GM18511 (cell line): ENCODE data around the gene TDRD10.
"Not testable (repeated sequence)": the region's sequence is repeated elsewhere in the genome, so short reads cannot be mapped to it uniquely, and the experiment has no call there.

Experiments
- ATAC-seq: cut with Tn5 transposase; IDR thresholded peaks from one replicate; pipeline ENCODE4 v1.9.1; 2021; ENCODE audit warnings: mild to moderate bottlenecking, moderate library complexity; ENCODE audit not compliant: unreplicated experiment

TDRD10 gene

GRCh38 chr1:154479764-154480421 is 22.1 kb upstream of the TDRD10 start:
- no peak for ATAC-seq

- ATAC-seq = no peak
These were observed 21.0 kb upstream of the TDRD10 start for GRCh38 chr1:154481053-154481452.

DNA sequence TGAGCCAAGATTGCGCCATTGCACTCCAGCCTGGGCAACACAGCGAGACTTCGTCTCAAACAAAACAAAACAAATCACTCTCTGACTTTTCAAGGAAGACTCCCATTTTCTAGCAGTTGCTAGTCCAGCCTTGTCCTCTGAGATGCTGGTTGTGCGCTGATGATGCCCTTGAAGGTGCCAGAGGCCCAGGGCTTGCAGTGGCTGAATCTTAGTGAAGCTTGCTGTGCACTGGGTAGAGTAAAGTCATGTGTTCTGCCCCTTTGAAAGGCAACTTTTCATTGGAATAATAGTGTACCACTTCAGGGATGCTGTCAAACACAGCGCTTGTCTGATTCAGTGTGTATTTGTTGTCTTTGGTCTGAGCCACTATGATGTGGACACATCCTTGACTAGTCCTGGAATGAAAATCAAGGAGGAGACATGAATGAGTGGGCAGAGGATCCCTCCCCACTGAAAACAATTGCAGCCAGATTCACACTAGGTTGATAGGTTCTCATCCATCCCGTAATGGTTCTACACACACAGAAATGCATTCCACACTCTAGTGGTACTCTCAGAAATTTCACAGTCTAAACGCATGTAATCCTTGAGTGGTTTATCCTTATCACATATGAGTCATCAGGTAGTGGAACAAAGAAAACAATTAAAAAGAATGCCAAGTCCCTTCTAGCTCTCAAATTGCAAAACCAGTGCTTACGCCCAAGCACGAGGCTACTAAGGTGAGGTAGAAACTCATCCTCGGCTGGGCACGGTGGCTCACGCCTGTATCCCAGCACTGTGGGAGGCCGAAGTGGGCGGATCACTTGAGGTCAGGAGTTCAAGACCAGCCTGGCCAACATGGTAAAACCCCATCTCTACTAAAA is 17.8 kb upstream of the TDRD10 start:
- no peak for ATAC-seq

DNA sequence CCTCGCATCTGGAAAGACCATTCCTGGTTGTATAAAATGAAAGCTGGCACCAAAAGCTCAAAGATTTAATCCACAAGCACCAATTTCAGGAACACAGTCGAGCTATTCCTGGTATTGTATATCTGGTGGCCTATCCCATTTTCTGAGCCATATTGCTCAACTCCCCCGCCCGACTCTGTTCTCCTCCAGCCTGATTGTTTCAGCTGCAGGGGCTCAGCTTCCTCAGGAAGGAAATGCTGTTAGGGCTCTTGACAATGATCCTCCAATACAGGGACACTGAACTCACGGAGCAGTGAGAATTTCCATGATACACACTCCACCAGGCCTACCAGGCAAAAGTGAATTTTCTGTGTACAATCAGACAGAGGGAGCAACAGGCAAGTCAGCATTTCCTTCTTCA is 16.9 kb upstream of the TDRD10 start:
- no peak for ATAC-seq

- no peak for ATAC-seq
These were observed 16.0 kb upstream of the TDRD10 start for GRCh38 chr1:154485910-154486496.

- ATAC-seq = not testable (repeated sequence)
These were observed 15.3 kb upstream of the TDRD10 start for GRCh38 chr1:154486756-154487155.

DNA sequence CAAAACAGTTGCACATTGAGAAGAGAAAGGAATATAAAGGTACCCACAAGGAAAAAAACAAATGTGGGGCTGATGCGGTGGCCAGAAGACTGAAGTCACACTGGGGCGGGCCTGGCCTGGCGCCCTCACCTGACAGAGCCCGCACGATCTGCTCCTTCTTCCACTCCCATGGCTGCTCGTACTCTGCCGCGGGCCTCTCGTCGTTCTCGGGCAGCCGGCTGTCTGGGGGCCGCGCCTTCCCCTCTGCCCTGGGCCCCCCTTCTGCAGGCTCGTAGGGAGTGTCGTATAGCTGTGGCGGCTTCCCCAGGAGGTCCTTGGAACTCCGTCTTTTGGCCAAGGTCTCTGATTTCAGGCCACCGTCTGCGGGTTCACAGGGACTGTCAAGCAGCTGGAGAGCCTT is 13.1 kb upstream of the TDRD10 start:
- ATAC-seq = no peak

DNA sequence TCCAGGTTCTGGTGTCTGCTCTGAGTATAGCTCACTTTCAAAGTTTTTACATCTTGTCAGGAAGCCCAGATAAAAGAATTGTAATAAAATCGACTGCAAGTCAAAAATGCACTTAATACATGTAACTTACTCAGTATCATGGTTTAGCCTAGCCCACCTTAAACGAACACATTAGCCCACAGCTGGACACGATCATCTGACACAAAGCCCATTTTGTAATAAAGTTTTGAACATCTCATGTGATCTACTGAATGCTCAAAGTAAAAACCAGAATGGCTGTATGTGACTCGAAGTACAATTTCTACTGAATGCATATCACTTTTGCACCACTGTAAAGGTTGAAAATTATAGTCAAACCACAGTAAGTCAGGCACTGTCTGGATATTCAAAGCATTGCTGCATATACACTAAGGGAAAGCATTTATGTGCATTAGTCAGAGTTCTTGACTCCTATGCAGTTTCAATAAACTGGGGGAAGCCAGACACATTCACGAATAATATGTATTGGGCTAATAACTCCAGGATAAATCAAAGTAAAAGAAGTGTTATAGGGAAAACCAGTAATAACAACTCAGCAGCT is 12.2 kb upstream of the TDRD10 start:
- ATAC-seq = no peak

GRCh38 chr1:154490317-154490716 is 11.7 kb upstream of the TDRD10 start:
- ATAC-seq = no peak

DNA sequence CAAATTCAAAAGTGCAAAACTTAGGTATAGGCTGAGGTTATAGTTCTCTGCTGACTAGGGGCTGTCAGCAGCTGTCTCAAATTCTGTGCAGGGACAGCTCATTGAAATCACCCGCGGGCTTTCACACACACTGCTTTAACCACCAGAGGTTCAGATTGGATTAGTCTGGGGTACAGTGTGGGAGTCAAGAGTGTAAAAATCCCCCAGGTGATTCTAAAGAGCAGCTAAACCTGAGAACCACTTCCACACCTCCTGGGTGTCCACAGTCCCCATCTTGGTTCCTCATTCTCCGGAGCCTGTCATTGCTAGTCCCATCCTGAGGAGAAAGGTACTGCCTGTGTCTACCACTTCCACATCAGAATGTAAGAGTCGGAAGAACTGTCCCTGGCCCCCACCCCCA is 9.9 kb upstream of the TDRD10 start:
- ATAC-seq = no peak

GRCh38 chr1:154493276-154493675 is 8.7 kb upstream of the TDRD10 start:
- no peak for ATAC-seq

- no peak for ATAC-seq
These were observed 6.3 kb upstream of the TDRD10 start for GRCh38 chr1:154495496-154496273.

- no peak for ATAC-seq
These were observed 5.6 kb upstream of the TDRD10 start for GRCh38 chr1:154496383-154496782.

DNA sequence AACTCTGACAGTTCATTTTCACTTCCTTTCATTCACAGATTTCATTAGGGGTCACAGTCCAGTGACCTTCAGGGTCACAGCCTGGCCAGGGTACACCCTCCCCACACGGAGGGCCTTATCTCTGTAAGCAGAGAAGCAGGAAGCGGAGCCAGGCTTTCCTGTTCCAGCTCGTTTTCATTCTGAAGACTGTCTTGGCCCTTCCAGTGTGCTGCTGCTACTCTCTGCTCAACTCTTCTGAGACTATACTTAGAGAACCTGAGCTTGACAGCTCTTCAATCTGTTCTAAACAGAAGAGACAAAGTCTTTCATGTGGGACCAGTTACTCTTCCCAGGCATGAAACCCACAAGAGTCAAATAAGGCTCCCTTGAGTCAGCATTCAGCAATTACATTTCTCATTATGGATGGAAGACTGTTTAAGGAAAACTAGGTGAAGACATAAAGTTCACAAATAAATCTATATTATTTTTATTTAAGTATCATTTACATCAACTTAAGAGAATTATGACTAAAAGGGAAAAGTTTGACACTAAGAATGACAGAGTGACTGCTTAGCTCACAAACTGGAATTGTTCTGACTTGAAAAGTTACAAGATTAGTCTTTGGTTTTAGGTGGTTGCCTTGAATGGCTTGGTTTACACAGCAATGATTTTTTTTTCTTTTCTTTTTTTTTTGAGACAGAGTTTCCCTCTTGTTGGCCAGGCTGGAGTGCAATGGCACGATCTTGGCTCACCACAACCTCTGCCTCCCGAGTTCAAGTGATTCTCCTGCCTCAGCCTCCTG is 4.8 kb upstream of the TDRD10 start:
- no peak for ATAC-seq

DNA sequence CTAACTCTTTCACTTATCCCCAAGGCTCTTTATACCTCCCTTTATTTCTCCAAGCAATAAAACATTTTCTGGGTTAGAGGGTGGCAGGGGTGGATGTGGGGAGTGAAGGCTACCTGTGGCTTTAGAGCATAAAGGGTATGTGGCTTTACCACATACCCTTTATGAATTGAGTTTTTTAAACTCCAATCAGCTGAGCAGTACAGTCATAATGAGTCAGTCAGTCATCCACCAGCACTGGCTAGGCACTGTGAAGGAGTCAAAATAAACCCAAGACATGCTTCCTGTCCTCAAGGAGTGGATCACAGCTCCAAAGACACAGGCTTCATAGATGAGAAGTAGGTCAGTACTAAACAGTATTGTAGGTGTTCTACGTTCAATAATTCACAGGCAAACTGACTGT is 2.6 kb upstream of the TDRD10 start:
- no peak for ATAC-seq

DNA sequence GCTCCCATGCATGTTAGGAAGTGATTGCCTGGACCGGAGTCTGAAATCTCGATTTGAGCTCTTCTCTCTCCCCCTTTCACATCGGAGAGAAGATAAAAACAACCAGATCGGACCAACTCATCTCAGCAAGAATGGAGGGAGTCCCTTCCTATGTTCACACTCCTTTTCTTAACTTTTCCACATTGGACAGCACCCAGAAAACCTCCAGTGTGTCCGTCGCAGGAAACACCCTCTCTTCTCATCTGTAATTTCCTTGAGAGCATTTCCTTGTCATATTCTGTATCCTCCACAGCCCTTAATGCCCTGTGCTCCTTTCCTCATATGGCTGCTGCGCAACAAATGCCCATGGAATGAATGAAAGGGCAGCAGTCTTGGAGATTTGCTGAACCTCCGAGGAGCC is 1.5 kb upstream of the TDRD10 start:
- no peak for ATAC-seq

GRCh38 chr1:154501423-154502065 is 475 bp upstream of the TDRD10 start:
- no peak for ATAC-seq

DNA sequence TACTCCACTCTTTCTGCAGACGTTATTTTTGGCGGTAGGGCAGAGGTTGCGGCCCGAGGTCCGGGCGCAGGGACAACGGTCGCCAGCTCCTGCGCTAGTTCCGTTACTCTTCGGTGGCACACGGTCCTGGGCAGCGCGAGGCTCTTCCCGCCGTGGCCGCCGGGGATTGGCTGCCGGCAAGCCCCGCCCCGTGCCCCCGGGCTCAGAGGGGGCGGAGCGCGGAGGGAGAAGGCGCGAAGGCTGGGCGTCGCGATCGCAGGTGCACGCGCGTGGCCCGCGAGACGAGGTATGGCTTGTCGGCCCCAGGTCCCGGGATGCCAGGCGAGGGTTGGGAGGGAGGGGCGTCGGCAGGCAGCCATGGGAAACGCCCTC is 711 bp downstream of the TDRD10 start:
- ATAC-seq = no peak

DNA sequence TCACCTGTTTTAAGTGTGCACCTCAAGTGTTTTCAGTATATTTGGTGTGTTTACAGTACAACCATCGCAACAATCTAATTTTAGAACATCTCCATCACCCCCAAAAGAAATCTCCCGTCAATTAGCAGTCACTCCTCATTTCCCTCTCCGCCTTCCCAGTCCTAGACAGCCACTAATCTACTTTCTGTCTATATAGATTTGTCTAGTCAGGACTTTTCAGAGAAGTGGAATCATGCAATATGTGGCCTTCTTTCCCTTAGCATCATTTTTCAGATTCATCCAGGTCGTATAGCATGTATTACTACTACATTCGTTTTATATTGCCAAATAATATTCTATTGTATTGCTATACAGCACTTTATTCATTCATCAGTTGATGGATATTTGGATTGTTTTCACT is 1.9 kb downstream of the TDRD10 start:
- ATAC-seq = no peak

GRCh38 chr1:154512760-154513159 is 10.7 kb downstream of the TDRD10 start:
- no peak for ATAC-seq
